Myometrial cell (primary cell): ENCODE measurements around the gene PIGV. TPM values are rescaled to one million over a fixed set of nuclear protein-coding genes. Genes with fewer than 3 reads are reported as not detected.

Source experiments
- total RNA-seq: library from RNA; depleted of rRNA; stranded (reverse); fragments of >200 nt; gene quantifications from 2 replicates; pipeline ENCODE4 v1.2.3, GENCODE V29; 2015

PIGV gene
- total RNA-seq, result 15.2 and 26.5 TPM in 2 replicates

GRCh38 chr1:26787706-26788514, at the start of gene PIGV:
Gene PIGV, plus strand, starts transcription at chr1:26787950. Its CDS starts 2,866 bp downstream, at chr1:26790816.

GRCh38 chr1:26826261-26827105, 38.7 kb downstream of the PIGV start, which contains the start of gene ZDHHC18:
Gene ZDHHC18, plus strand, starts transcription at chr1:26826688. Its CDS starts 117 bp downstream, at chr1:26826805.

Other genes starting within 250 kb of the PIGV start
- gene ARID1A, start 91.9 kb upstream of the PIGV start, total RNA-seq, result 19.0 and 19.3 TPM in 2 replicates
- 27.3 and 27.7 TPM in 2 replicates for gene ZDHHC18, start 38.7 kb downstream of the PIGV start, total RNA-seq
- gene SFN, start 75.2 kb downstream of the PIGV start, total RNA-seq, result 0.29 and 0.35 TPM in 2 replicates
- gene GPN2, start 102.3 kb downstream of the PIGV start, total RNA-seq, result 16.0 and 18.2 TPM in 2 replicates
- gene GPATCH3, start 112.5 kb downstream of the PIGV start, total RNA-seq, result 9.8 and 14.7 TPM in 2 replicates
- not detected in 2 replicates for gene NR0B2, start 126.0 kb downstream of the PIGV start, total RNA-seq
- 90.2 and 98.4 TPM in 2 replicates for gene NUDC, start 133.8 kb downstream of the PIGV start, total RNA-seq
- gene KDF1, start 172.5 kb downstream of the PIGV start, total RNA-seq, result 0.18 and 0.58 TPM in 2 replicates
- gene TRNP1, start 205.7 kb downstream of the PIGV start, total RNA-seq, result 119 and 188 TPM in 2 replicates
- 13.3 and 13.8 TPM in 2 replicates for gene TENT5B, start 224.9 kb downstream of the PIGV start, total RNA-seq